HTERT RPE-1 (cell line): ENCODE results near the gene PRDM16.

ENCODE experiments used
- in situ Hi-C: fragments of 300-500 bp; cut with MboI; formaldehyde crosslinking; loops from 4 replicates; pipeline ENCODE4 v1.14.3; 2020; ENCODE audit warnings: low sequenced_read_pairs

Gene PRDM16

GRCh38 chr1:3465091-3465934, 396.3 kb downstream of the PRDM16 start:
- in situ Hi-C loops = no loop called here

DNA sequence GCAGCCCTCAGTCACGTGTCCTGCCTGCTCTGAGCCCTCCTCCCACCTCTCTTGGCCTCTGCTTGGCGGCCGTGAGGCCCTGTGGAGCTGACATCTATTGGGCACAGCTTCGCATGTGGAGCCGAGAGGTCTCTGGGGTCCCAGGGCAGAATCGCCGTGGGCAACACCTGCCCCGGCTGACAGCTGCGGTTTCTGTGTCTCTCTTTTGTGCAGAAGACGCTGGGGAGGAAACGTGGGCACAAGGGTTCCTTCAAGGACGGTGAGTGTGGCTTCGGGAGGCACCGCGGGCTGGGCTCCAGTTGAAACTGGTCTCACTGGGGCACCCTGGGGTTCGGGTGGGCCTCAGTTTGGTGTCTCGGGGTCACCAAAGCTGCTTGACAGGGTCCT, 396.9 kb downstream of the PRDM16 start:
- in situ Hi-C loops = no loop called here

DNA sequence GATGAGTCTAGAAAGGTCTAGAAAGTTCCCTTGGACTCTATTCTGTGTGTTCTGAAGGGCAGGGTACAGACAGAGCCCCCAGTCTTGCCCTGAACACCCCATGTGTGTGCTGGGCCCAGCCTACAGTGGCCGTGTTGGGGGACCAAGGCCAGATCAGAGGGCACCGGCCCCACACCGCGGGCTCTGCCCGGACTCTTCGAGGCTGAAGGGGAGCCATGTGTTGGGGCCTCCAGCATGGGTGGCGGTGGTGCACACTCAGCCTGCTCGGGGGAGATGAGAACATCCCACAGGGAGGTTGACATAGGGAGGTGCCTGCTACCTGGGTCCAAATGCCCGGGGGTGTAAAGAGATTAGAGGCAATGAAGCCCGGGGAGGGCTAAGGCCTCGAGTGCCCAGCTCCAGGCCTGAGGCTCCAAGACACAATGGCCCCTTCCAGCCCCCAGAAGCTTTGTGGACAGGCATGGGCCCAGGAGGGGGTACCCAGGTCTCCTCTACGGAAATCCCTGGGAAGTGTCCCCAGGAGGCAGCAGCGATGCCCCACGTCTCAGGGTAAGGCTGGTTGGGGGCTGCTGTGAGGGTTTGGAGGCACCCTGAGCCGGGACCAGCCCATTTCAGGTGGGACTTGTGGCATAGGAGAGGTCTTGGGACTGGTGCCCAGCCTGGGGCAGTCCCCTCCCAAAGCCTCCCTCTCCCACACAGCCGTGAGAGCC, 397.5 kb downstream of the PRDM16 start:
- in situ Hi-C loops = no loop called here

GRCh38 chr1:3467096-3468036, 398.4 kb downstream of the PRDM16 start:
- in situ Hi-C loops = no loop called here

- in situ Hi-C loops = no loop called here
Measured at GRCh38 chr1:3468236-3469103, 399.5 kb downstream of the PRDM16 start.

DNA sequence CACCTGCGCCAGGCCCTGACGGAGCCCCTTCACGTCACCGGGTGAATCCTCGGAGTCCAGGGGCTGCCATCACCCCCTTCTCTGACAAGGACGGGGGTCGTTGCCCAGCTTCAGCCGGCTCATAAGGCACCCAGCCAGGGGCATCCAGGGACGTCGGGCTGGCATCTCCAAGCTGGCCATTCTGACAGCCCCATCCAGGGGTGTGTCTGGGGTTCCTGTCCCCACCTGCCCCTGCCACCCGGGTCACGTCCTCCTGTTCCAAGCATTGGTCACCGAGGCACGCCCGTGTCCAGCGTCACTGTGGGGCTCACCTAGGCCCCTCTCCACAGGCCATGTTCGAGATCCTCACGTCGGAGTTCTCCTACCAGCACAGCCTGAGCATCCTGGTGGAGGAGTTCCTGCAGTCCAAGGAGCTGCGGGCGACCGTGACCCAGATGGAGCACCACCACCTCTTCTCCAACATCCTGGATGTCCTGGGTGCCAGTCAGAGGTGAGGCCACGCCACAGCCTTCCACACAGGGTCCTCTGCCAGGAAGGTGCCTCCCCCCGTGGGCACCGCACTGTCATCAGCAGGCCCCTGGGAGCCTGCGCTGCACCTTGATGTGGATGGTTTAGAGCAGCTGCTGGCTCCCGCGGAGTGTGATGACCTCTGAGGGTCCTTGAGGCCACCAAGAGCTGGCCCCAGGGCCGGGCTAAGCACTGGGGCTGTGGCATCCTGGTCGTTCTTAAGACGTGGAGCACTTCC, 400.3 kb downstream of the PRDM16 start:
- in situ Hi-C loops = no loop called here

DNA sequence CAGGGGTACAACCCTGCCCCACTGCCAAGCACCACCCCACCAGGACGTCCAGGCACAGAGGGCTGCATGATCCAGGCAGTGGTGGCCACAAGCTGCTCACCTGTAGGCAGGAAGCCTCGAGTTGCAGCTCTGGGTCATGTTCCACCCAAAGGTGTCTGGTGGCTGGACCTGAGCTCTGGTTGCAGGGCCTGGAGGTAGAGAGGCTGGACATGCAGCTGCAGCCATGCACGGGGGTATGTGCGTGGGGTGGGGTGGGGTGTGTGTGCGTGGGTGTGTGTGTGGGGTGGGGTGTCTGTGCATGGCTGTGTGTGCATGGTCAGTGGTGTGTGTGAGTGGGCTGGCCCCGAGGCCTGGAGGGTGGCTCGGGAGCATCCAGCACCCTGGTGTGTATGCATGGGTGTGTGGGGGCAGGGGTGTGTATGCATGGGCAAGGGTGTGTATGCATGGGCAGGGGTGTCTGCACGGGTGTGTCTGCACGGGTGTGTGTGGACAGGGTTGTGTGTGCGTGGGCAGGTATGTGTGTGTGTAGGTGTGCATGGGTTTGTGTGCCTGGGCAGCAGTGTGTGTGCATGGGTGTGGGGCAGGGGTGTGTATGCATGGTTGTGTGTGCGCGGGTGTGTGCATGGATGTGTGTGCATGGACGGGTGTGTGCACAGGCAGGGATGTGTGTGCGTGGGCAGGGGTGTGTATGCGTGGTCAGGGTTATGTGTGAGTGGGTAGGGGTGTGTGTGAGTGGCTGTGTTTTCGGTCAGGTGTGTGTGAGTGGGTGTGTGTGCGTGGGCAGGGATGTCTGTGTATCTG, 401.0 kb downstream of the PRDM16 start:
- in situ Hi-C loops = no loop called here

- in situ Hi-C loops = no loop called here
Measured at GRCh38 chr1:3470650-3471355, 401.8 kb downstream of the PRDM16 start.

DNA sequence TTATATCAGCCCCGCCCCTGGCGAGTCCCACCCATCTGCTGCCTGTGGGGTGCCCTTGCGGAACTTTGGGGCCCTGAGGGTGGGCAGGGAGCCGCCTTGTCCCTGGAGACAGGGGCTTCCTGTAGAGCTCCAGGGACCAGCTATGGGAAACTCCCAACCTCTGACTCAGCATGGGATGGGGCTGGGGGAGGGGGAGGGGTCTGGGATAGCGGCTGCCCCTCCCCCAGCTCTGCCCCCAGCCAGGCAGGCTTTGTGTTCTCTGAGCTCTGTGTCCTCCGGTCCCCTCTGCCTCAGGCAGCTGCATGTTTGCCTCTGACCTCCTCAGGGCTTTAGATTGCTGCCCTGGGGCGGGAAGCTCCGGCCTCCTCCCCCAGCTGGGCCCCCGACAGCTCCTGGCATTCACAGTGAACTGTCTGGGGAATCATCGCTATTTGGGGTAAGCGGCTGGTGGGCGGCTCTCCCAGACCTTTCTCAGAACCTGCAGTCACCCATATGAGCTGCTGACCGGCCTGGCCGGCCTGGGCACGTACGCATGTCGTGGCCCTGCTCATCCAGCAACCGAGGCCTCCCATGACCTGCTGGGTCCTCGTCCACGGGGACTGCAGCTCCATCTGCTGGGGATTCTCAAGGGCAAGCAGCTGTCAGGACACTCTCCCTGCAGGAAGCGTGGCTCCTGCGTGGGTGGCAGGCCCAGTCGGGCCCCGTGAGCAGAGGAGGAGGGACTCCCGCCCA, 402.5 kb downstream of the PRDM16 start:
- in situ Hi-C loops = no loop called here

GRCh38 chr1:3472088-3472850, 403.3 kb downstream of the PRDM16 start:
- in situ Hi-C loops = no loop called here

DNA sequence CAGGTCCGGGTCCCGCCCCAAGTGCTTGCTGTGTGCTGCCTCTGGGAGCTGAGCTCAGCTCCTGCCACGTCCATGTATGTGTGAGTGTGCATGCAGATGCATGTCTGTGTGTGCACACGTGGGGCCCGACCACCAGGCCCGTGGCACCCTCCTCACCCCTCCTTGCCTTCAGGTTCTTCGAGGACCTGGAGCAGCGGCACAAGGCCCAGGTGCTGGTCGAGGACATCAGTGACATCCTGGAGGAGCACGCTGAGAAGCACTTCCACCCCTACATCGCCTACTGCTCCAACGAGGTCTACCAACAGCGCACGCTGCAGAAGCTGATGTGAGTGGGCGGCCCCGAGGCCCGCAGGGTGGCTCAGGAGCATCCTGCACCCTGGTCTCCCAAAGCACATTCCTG, 403.9 kb downstream of the PRDM16 start:
- in situ Hi-C loops = no loop called here

GRCh38 chr1:3473381-3473844, 404.4 kb downstream of the PRDM16 start:
- in situ Hi-C loops = no loop called here

DNA sequence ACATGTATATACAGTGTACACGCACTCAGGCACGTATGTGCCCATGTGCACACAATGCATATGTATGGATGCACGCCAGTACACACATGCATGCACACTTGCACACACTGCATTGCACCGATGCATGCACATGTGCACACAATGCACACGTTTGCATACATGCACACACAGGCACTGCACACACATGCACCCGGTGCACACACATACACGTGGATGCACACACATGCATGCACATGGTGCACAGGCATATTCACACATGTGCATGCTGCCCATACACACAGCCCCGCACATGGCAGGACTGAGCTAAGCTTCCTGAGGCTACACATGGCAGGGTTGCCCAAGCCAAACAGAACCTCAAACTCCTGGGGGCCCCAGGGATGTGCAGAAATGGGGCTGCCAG, 405.0 kb downstream of the PRDM16 start:
- in situ Hi-C loops = no loop called here

GRCh38 chr1:3474421-3474820, 405.4 kb downstream of the PRDM16 start:
- in situ Hi-C loops = no loop called here

DNA sequence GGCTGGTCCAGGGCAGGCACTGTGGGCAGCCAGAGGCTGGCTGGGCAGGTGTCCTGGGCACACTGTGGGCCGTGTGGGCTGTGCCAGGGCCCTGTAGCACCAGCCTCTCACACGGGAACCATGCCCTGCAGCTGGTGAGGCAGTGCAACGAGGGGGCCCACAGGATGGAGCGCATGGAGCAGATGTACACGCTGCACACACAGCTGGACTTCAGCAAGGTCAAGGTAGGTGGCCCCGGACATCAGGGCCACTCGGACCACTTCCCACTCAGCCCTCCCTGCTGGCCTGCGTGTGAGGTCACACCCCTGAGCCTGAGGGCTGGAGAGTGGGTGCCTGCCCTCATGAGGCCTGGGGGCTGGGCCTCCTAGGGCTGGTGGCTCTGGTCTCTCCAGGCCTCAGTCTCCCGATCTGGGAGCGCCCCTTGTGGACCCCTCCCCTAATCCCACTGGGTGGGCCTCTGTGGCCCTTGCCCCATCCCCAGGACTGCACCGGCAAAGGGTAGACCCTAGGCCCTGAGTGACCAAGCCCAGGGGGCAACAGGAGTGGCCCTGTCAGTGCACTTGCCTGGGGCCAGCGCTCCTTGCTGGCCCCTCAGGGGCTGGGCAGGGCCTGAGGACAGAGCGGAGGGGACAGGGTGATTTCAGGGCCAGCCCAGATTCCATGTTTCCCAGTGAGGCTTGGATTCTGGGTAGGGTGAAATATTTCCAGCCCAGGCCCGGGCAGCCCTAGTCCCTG, 407.0 kb downstream of the PRDM16 start:
- in situ Hi-C loops = no loop called here

GRCh38 chr1:3476666-3477065, 407.7 kb downstream of the PRDM16 start:
- in situ Hi-C loops = no loop called here
